K562 (cell line): ENCODE results near the gene PPCDC. TPM values are rescaled to one million over a fixed set of nuclear protein-coding genes. Genes with fewer than 3 reads are reported as not detected.

ENCODE experiments used
- FOXP1 ChIP-seq: sonication (generic); formaldehyde crosslinking; IDR thresholded peaks from 2 replicates; pipeline ENCODE4 v1.8.0; 2022; ENCODE audit warnings: mild to moderate bottlenecking, missing genetic modification reagents
- L3MBTL2 ChIP-seq: fragments of 450-650 bp; IDR thresholded peaks from 2 replicates; pipeline ENCODE4 v1.6.1; 2016; ENCODE audit warnings: mild to moderate bottlenecking, moderate library complexity
- MLLT1 ChIP-seq, 2 experiments: fragments of 450-650 bp; IDR thresholded peaks; 2 replicates each; pipeline ENCODE4 v1.6.1; 2016
- NFRKB ChIP-seq: fragments of 450-650 bp; IDR thresholded peaks from 2 replicates; pipeline ENCODE4 v1.6.1; 2016; ENCODE audit warnings: low read depth
- PHF8 ChIP-seq: fragments of 200-600 bp; sonication (generic); IDR thresholded peaks from 2 replicates; pipeline ENCODE4 v1.6.1; 2012; ENCODE audit warnings: mixed run types, mild to moderate bottlenecking, inconsistent platforms, low read length, moderate library complexity, borderline replicate concordance
- PRDM10 ChIP-seq: fragments of 450-650 bp; IDR thresholded peaks from 2 replicates; pipeline ENCODE4 v1.6.1; 2018; ENCODE audit not compliant: partially characterized antibody
- SUPT5H ChIP-seq: fragments of 450-650 bp; IDR thresholded peaks from 2 replicates; pipeline ENCODE4 v1.6.1; 2016
- TCF7 ChIP-seq: sonication (generic); IDR thresholded peaks from 2 replicates; pipeline ENCODE4 v1.6.1; 2016; ENCODE audit warnings: antibody characterized with exemption, borderline replicate concordance
- TCF7L2 ChIP-seq: fragments of 150-350 bp; IDR thresholded peaks from 2 replicates; pipeline ENCODE4 v1.6.1; 2016; ENCODE audit warnings: low read depth, mild to moderate bottlenecking, low read length, moderate library complexity
- ZBTB8A ChIP-seq: fragments of 450-650 bp; IDR thresholded peaks from 2 replicates; pipeline ENCODE4 v1.6.1; 2018; ENCODE audit warnings: mild to moderate bottlenecking, moderate library complexity; ENCODE audit not compliant: partially characterized antibody
- ZFP36 ChIP-seq: fragments of 150-350 bp; IDR thresholded peaks from 2 replicates; pipeline ENCODE4 v1.6.1; 2018; ENCODE audit warnings: low read length, low read depth; ENCODE audit not compliant: partially characterized antibody
- polyA plus RNA-seq, 8 experiments: library from polyadenylated mRNA; depleted of rRNA in 4 of 8; stranded (reverse) in 5 of 8; unstranded in 3 of 8; fragments of >200 nt; fragmentation: Nextera tagmentation in 2 of 8; fragmentation: Illumina TruSeq in 1 of 8; extraction: Ambion mirVana in 2 of 8; extraction: Trizol in 1 of 8; gene quantifications; 2 replicates each; pipeline versions ENCODE4 v1.2.1 to v1.2.3, GENCODE V29; 2011 to 2014; ENCODE audit warnings: inconsistent platforms in 1 of 8, missing spikeins in 1 of 8
- total RNA-seq, 7 experiments: library from RNA; depleted of rRNA in 6 of 7; stranded (reverse); fragments of >200 nt in 6 of 7; fragmentation: Illumina TruSeq in 2 of 7; extraction: Trizol in 2 of 7; gene quantifications; 2 replicates each; pipeline versions ENCODE4 v1.2.1 to v1.2.3, GENCODE V29; 2011 to 2021; ENCODE audit warnings: low replicate concordance in 1 of 7
- TF ChIP-seq, protein P1 (sequence below): fragments of 450-650 bp; formaldehyde crosslinking; IDR thresholded peaks from 2 replicates; pipeline ENCODE4 v1.4.0; 2022; ENCODE audit warnings: missing genetic modification characterization
- TF ChIP-seq, protein P2 (sequence below): fragments of 250-450 bp; sonication (Bioruptor Pico); IDR thresholded peaks from 2 replicates; pipeline ENCODE4 v1.9.0; 2021; ENCODE audit warnings: mild to moderate bottlenecking
- TF ChIP-seq, protein P3 (sequence below): sonication (generic); formaldehyde crosslinking; IDR thresholded peaks from 2 replicates; pipeline ENCODE4 v1.9.0; 2022; ENCODE audit warnings: mild to moderate bottlenecking, missing genetic modification reagents
- TF ChIP-seq, protein P4 (sequence below): IDR thresholded peaks from 2 replicates; pipeline ENCODE4 v1.6.1; 2011; ENCODE audit warnings: borderline replicate concordance, low read depth, mild to moderate bottlenecking, moderate library complexity, low read length; ENCODE audit not compliant: insufficient read depth, poor library complexity, severe bottlenecking

PPCDC gene
- total and polyA plus RNA-seq, 9 of the 15 experiments (the other 6 are each of a cell fraction or from before 2014, with no cell fraction given) = 10.9 to 53.6 (median 16.7) TPM

DNA sequence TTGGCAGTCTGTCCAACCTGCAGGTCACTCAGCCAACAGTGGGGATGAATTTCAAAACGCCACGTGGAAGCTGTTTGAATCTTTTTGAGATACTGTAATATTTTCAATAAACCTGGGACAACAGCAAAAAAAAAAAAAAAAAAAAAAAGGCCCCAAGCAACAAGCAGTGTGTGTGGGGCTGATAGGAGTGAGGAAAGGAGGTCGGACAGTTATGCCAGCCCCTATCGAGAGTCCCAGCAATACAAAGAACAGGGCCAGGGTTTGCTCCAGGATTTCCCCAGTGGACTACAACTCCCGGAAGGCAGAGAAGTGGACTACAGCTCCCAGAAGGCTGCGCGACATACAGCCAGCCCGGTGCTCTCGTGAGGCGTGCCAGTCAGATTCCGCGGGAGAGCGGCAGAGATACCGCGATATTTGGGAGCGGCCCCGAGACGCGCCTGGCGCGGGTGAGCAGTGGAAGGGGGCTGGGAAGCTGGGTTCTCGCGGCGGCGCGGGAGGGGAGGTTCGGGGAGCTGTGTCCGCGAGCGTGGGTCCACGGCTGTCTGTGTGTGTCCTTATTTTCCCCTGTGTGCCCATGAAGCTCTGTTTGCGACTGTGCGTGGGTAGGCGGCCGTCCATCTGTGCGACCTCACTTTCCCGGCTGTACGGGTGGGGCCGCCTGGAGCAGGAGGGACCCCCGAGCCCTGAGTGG is at the start of gene PPCDC (continued):
- TF ChIP-seq, protein P1, sequence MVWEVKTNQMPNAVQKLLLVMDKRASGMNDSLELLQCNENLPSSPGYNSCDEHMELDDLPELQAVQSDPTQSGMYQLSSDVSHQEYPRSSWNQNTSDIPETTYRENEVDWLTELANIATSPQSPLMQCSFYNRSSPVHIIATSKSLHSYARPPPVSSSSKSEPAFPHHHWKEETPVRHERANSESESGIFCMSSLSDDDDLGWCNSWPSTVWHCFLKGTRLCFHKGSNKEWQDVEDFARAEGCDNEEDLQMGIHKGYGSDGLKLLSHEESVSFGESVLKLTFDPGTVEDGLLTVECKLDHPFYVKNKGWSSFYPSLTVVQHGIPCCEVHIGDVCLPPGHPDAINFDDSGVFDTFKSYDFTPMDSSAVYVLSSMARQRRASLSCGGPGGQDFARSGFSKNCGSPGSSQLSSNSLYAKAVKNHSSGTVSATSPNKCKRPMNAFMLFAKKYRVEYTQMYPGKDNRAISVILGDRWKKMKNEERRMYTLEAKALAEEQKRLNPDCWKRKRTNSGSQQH (CRISPR knock-in tag) = 0 out of 2 replicates have a peak, but pooled peaks have one; percentile 15
- TF ChIP-seq ZFP36 (peak; percentile 4), NFRKB (peak; percentile 80), L3MBTL2 (peak; percentile 64), MLLT1 (IDR thresholded peaks at IDR 0.05) (peak in 1 of 2 experiments; percentile 29; a peak in 1 of 4 replicates), FOXP1 (CRISPR knock-in tag) (peak; percentile 75; the same call in 1 of the 2 replicates), PHF8 (peak; percentile 99), ZBTB8A (no peak), SUPT5H (peak; percentile 99), PRDM10 (peak; percentile 59), TCF7 (no peak), TCF7L2 (no peak)
- TF ChIP-seq, protein P2, sequence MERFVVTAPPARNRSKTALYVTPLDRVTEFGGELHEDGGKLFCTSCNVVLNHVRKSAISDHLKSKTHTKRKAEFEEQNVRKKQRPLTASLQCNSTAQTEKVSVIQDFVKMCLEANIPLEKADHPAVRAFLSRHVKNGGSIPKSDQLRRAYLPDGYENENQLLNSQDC (CRISPR knock-in tag) = peak; percentile 88; the same call in 1 of the 2 replicates
- TF ChIP-seq, protein P3, sequence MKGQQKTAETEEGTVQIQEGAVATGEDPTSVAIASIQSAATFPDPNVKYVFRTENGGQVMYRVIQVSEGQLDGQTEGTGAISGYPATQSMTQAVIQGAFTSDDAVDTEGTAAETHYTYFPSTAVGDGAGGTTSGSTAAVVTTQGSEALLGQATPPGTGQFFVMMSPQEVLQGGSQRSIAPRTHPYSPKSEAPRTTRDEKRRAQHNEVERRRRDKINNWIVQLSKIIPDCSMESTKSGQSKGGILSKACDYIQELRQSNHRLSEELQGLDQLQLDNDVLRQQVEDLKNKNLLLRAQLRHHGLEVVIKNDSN (CRISPR knock-in tag) = 0 out of 2 replicates have a peak, but pooled peaks have one; percentile 17
- TF ChIP-seq, protein P4, sequence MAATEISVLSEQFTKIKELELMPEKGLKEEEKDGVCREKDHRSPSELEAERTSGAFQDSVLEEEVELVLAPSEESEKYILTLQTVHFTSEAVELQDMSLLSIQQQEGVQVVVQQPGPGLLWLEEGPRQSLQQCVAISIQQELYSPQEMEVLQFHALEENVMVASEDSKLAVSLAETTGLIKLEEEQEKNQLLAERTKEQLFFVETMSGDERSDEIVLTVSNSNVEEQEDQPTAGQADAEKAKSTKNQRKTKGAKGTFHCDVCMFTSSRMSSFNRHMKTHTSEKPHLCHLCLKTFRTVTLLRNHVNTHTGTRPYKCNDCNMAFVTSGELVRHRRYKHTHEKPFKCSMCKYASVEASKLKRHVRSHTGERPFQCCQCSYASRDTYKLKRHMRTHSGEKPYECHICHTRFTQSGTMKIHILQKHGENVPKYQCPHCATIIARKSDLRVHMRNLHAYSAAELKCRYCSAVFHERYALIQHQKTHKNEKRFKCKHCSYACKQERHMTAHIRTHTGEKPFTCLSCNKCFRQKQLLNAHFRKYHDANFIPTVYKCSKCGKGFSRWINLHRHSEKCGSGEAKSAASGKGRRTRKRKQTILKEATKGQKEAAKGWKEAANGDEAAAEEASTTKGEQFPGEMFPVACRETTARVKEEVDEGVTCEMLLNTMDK = no peak
